ENCODE data around the gene RAD51B.

GRCh38 chr14:68571114-68571591 is 751.6 kb downstream of the RAD51B start:
- TF ChIP-seq CTCF (IDR thresholded peaks at IDR 0.05; ENCODE audit: low read length) (no peak), EZH2 (optimal IDR thresholded peaks at IDR 0.05; ENCODE audit: low read depth, low read length) (no peak)
